ENCODE measurements around the gene GSG1L2. TPM values are rescaled to one million over a fixed set of nuclear protein-coding genes. Genes with fewer than 3 reads are reported as not detected.

GSG1L2 gene
- polyA plus RNA-seq, 1 experiment = not detected

- H3K27me3 ChIP-seq (ENCODE audit: control insufficient read depth, insufficient read depth, low read length) = no peaks in the 10 kb centered on the region
- TF ChIP-seq, protein P1, sequence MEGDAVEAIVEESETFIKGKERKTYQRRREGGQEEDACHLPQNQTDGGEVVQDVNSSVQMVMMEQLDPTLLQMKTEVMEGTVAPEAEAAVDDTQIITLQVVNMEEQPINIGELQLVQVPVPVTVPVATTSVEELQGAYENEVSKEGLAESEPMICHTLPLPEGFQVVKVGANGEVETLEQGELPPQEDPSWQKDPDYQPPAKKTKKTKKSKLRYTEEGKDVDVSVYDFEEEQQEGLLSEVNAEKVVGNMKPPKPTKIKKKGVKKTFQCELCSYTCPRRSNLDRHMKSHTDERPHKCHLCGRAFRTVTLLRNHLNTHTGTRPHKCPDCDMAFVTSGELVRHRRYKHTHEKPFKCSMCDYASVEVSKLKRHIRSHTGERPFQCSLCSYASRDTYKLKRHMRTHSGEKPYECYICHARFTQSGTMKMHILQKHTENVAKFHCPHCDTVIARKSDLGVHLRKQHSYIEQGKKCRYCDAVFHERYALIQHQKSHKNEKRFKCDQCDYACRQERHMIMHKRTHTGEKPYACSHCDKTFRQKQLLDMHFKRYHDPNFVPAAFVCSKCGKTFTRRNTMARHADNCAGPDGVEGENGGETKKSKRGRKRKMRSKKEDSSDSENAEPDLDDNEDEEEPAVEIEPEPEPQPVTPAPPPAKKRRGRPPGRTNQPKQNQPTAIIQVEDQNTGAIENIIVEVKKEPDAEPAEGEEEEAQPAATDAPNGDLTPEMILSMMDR (IDR thresholded peaks at IDR 0.05; ENCODE audit: insufficient read depth, low read depth, low read length) = no peak
- no peak overlapping the region for H3K4me3 ChIP-seq (ENCODE audit: low read depth, low read length)
- no peaks in the 10 kb centered on the region for H3K36me3 ChIP-seq (ENCODE audit: control insufficient read depth, insufficient read depth, low read length)
- DNase-seq (ENCODE audit: low read depth) = no peak
- CTCF ChIA-PET = no interaction called here
- POLR2A ChIA-PET = no interaction called here
Measured at GRCh38 chr17:9811086-9811485, 10.8 kb downstream of the GSG1L2 start.

DNA sequence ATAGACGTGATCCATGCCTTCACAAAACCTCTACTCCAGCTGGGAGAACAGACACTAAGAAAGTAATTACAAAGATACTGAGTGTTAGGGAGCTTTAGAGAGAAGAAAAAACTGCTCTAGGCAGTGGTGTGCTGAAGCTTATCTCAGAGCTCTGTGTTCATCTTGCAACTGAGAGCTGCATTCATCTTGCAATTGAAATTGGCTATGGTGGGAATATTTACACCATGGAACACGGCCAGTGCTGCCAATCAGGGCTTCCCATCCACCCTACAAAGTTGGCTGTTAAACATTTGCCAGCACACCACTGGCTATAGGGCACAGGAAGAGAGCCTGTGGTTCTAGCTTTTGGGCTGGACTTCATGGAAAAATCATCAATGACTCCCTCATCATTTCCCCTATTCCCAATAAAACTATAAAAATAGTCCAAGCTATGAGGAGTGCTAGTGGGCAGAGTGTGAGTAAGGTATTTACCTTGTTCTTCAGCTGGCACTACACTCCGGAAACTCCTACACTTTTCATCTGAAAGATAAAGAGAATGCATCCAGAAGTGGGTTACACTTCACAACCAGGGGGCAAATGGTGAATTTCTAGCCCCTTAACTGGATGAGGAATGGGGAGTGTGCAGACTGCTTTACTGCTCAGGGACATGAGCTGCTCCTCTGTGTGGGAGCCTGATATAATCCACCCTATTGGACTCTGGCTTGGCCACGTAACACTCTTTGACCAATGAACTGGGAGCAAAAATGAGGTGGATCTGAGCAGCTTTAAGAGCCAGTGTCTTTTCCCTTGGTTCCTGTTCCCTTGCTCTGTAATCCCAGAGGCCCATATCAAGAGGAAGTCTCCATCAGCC lies 11.6 kb downstream of the GSG1L2 start:
- DNase-seq (ENCODE audit: low read depth) = no peak
- Histone ChIP-seq H3K27me3 (ENCODE audit: control insufficient read depth, insufficient read depth, low read length) (no peaks in the 10 kb centered on the region), H3K36me3 (ENCODE audit: control insufficient read depth, insufficient read depth, low read length) (no peaks in the 10 kb centered on the region), H3K4me3 (ENCODE audit: low read depth, low read length) (no peak overlapping the region)
- CTCF ChIA-PET = no interaction called here
- POLR2A ChIA-PET = no interaction called here
- TF ChIP-seq, protein P1 (IDR thresholded peaks at IDR 0.05; ENCODE audit: insufficient read depth, low read depth, low read length) = no peak

DNA sequence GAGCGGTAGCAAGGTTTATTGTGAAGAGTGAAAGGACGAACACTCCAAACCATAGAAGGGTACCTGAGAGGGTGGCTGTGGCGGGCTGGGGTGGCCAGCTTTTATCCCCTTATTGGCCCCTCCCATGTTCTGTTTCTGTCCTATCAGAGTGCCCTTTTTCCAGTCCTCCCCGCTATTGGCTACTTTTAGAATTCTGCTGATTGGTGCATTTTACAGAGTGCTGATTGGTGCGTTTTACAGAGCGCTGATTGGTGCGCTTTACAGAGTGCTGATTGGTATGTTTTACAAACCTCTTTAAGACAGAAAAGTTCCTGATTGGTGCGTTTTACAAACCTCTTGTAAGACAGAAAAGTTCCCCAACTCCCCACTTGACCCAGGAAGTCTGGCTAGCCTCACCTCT lies 12.5 kb downstream of the GSG1L2 start:
- TF ChIP-seq, protein P1 (IDR thresholded peaks at IDR 0.05; ENCODE audit: insufficient read depth, low read depth, low read length) = no peak
- no peaks in the 10 kb centered on the region for H3K27me3 ChIP-seq (ENCODE audit: control insufficient read depth, insufficient read depth, low read length)
- H3K4me3 ChIP-seq (ENCODE audit: low read depth, low read length) = no peak overlapping the region
- DNase-seq (ENCODE audit: low read depth) = no peak
- no peaks in the 10 kb centered on the region for H3K36me3 ChIP-seq (ENCODE audit: control insufficient read depth, insufficient read depth, low read length)
- POLR2A ChIA-PET = no interaction called here
- CTCF ChIA-PET = no interaction called here

DNA sequence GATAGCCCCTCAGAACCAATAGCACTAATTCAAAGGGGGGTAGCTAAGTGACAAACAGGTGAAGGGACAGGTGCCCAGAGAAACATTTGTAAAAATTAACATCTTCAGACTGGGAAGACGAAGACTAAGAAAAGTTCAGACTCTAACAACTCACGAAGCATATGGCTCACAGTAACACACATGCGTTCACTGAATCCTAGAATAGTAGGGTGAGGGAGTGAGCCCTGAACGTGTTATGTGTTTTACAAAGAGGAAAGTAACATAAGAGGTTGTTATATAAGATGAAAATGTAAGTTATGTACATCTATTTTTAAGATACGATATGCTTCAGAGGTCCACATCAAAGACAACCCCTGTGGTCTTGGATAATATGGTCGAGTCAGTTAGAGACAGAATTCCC lies 15.2 kb downstream of the GSG1L2 start:
- Histone ChIP-seq H3K36me3 (ENCODE audit: control insufficient read depth, insufficient read depth, low read length) (no peaks in the 10 kb centered on the region), H3K4me3 (ENCODE audit: low read depth, low read length) (no peak overlapping the region), H3K27me3 (ENCODE audit: control insufficient read depth, insufficient read depth, low read length) (no peaks in the 10 kb centered on the region)
- DNase-seq (ENCODE audit: low read depth) = no peak
- ChIA-PET CTCF (no interaction called here), POLR2A (no interaction called here)
- TF ChIP-seq, protein P1 (IDR thresholded peaks at IDR 0.05; ENCODE audit: insufficient read depth, low read depth, low read length) = no peak

GRCh38 chr17:9805769-9806168 lies 16.1 kb downstream of the GSG1L2 start:
- ChIA-PET CTCF (no interaction called here), POLR2A (no interaction called here)
- Histone ChIP-seq H3K27me3 (ENCODE audit: control insufficient read depth, insufficient read depth, low read length) (no peaks in the 10 kb centered on the region), H3K4me3 (ENCODE audit: low read depth, low read length) (no peak overlapping the region), H3K36me3 (ENCODE audit: control insufficient read depth, insufficient read depth, low read length) (no peaks in the 10 kb centered on the region)
- no peak for DNase-seq (ENCODE audit: low read depth)
- TF ChIP-seq, protein P1 (IDR thresholded peaks at IDR 0.05; ENCODE audit: insufficient read depth, low read depth, low read length) = no peak
